ENCODE measurements around the gene KLF13. TPM values are rescaled to one million over a fixed set of nuclear protein-coding genes. Genes with fewer than 3 reads are reported as not detected.
A peak's percentile ranks its signal among the peaks of the same experiment; 100 is the strongest.

KLF13 gene
- total RNA-seq, 2 donors from 2014 or later = 18.7 to 18.9 TPM

DNA sequence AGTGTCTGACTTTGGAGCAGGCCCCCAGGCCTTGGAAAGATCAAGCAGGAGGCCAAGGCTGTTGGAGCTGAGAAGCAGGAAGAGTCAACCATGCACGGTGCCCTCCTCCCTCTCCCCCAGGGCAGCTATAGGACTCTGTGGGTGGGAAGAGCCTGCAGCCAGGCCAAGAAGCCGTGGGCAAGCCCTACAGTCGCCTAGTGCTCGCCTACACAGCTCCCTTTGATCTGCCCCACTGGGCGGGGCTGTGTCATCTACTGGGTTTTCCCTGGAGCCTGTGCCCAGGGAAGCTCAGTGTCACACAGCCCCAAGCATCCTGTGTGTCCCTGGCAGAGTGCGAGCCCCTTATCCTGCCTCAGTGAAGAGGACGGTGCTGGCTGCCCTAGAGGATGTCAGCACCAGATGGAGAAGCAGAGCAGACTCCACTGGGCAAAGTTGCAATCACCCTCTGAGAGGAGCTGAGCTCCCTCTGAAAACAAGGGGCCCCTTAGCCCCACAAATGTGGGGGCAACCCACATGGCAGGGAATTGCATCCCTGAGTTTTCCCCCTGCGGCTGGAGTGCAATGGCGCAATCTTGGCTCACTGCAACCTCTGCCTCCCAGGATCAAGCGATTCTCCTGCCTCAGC, 72.2 kb downstream of the KLF13 start:
- H3K27me3 ChIP-seq (ENCODE audit: control insufficient read depth, insufficient read depth, low read length, poor library complexity, severe bottlenecking) = peaks cover 13% of the 10 kb centered on the region
- Mint-ChIP-seq H3K27me3 (ENCODE audit: insufficient read depth) (peaks cover 16% of the 10 kb centered on the region), H3K4me3 (no peak overlapping the region), H3K36me3 (ENCODE audit: low read depth) (no peaks in the 10 kb centered on the region), H3K27ac (no peak overlapping the region), H3K9me3 (no peaks in the 10 kb centered on the region), H3K4me1 (peaks cover 3% of the 10 kb centered on the region)
- no peaks in the 10 kb centered on the region for H3K36me3 ChIP-seq (ENCODE audit: control insufficient read depth, insufficient read depth, low read length)
- no peak for TF ChIP-seq CTCF (conservative IDR thresholded peaks at IDR 0.05)
- no peaks in the 10 kb centered on the region for H3K9me3 ChIP-seq (ENCODE audit: control insufficient read depth, low read length)
- WGBS, 2 experiments (ENCODE audit: insufficient coverage in 1 of 2, insufficient read length in 1 of 2) = 84 to 100% methylated on average over 2 to 10 of the region's 10 CpGs
- H3K27ac ChIP-seq (ENCODE audit: low read depth, low read length) = no peak overlapping the region
- peak; percentile 42 for DNase-seq
- H3K9ac ChIP-seq (ENCODE audit: extremely low read depth, low read length, poor library complexity, severe bottlenecking) = no peak overlapping the region
- H3K4me1 ChIP-seq (ENCODE audit: control insufficient read depth, insufficient read depth, low read length) = no peaks in the 10 kb centered on the region
- H3K4me3 ChIP-seq (ENCODE audit: low read length) = no peak overlapping the region

DNA sequence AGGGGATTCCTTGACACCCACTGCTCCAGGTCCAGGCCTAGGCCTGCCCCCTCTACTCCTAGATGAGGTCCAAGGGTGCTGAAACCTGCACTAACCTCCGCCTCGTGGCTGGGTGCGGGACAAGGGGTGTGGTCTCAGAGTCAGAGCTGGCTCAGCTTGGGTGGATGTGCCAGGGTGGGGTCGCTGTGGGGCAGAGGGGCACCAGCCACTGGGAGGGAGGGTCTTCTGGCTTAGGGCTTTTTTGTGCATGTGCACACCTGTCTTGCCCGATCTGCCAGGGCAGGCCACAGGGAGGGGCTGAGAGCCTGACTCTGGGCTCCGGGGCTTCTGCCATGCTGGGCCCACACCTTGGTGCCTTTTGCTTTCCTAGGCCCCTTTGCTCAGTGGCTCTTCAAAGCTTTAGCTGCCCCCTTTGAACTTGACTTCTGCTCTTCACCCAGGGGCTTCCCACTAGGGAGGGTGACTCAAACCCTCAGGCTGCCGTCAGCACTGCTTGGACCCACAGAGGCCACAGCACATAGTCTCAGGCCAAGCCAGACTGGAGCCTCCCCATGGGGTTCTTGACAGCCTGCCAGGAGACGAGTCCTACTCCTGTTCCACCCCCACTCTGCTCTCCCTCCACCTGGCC, 73.0 kb downstream of the KLF13 start:
- WGBS, 2 experiments (ENCODE audit: insufficient coverage in 1 of 2, insufficient read length in 1 of 2) = 88 to 90% methylated on average over 3 to 8 of the region's 8 CpGs
- no peaks in the 10 kb centered on the region for H3K4me1 ChIP-seq (ENCODE audit: control insufficient read depth, insufficient read depth, low read length)
- H3K4me1 Mint-ChIP-seq = peaks cover 3% of the 10 kb centered on the region
- no peak for TF ChIP-seq CTCF (conservative IDR thresholded peaks at IDR 0.05)
- H3K36me3 ChIP-seq (ENCODE audit: control insufficient read depth, insufficient read depth, low read length) = no peaks in the 10 kb centered on the region
- peaks cover 7% of the 10 kb centered on the region for H3K27me3 Mint-ChIP-seq (ENCODE audit: insufficient read depth)
- peaks cover 1% of the 10 kb centered on the region for H3K9me3 Mint-ChIP-seq
- no peak for DNase-seq
- no peaks in the 10 kb centered on the region for H3K9me3 ChIP-seq (ENCODE audit: control insufficient read depth, low read length)
- no peak overlapping the region for H3K27ac ChIP-seq (ENCODE audit: low read depth, low read length)
- H3K4me3 ChIP-seq (ENCODE audit: low read length) = no peak overlapping the region
- H3K4me3 Mint-ChIP-seq = no peak overlapping the region
- no peaks in the 10 kb centered on the region for H3K36me3 Mint-ChIP-seq (ENCODE audit: low read depth)
- no peak overlapping the region for H3K27ac Mint-ChIP-seq
- H3K27me3 ChIP-seq (ENCODE audit: control insufficient read depth, insufficient read depth, low read length, poor library complexity, severe bottlenecking) = peaks cover 5% of the 10 kb centered on the region
- no peak overlapping the region for H3K9ac ChIP-seq (ENCODE audit: extremely low read depth, low read length, poor library complexity, severe bottlenecking)

DNA sequence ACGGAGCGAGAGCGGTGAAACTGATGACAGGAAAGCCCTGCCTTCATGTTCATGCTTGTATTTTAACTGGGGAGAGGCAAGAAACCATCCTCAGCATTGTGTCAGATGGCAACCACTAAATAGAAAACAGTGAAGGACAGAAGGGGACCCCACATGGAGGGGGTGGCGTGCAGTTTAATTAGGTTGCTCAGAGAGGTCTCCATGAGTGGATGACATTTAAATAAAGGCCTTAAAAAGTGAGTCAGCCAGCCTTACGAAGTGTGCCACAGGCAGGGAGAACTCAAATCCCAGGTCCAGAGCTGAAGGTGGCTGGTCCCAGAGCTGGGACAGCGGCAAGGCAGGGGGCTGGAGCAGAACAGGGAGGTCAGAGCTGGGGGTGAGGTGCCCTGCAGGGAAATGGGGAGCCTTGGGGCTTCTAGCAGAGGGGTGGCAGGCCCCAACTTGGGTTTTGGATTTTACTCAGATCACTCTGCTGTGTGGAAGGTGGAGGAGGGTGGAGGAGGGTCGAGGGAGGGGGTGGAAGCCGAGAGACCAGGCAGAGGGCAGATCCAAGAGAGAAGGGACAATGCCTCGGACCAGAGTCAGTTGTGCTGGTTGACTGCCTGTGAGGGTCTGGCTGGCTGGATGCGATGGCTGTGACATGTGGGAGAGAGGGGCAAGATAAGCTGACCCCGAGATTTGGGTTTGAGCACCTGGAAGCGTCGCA, 73.7 kb downstream of the KLF13 start:
- peaks cover 2% of the 10 kb centered on the region for H3K27me3 Mint-ChIP-seq (ENCODE audit: insufficient read depth)
- no peak for TF ChIP-seq CTCF (conservative IDR thresholded peaks at IDR 0.05)
- Histone ChIP-seq H3K27ac (ENCODE audit: low read depth, low read length) (no peak overlapping the region), H3K36me3 (ENCODE audit: control insufficient read depth, insufficient read depth, low read length) (no peaks in the 10 kb centered on the region), H3K9ac (ENCODE audit: extremely low read depth, low read length, poor library complexity, severe bottlenecking) (no peak overlapping the region), H3K4me3 (ENCODE audit: low read length) (no peak overlapping the region), H3K4me1 (ENCODE audit: control insufficient read depth, insufficient read depth, low read length) (no peaks in the 10 kb centered on the region), H3K9me3 (ENCODE audit: control insufficient read depth, low read length) (no peaks in the 10 kb centered on the region), H3K27me3 (ENCODE audit: control insufficient read depth, insufficient read depth, low read length, poor library complexity, severe bottlenecking) (no peaks in the 10 kb centered on the region)
- H3K4me1 Mint-ChIP-seq = peaks cover 3% of the 10 kb centered on the region
- H3K9me3 Mint-ChIP-seq = peaks cover 6% of the 10 kb centered on the region
- WGBS, 2 experiments (ENCODE audit: insufficient coverage in 1 of 2, insufficient read length in 1 of 2) = 85 to 92% methylated on average over 11 to 13 of the region's 13 CpGs
- no peaks in the 10 kb centered on the region for H3K36me3 Mint-ChIP-seq (ENCODE audit: low read depth)
- no peak for DNase-seq
- H3K27ac Mint-ChIP-seq = no peak overlapping the region
- H3K4me3 Mint-ChIP-seq = no peak overlapping the region
